Mesenchymal stem cell (in vitro differentiated cells and primary cell): Measurements from ENCODE around the gene COL4A1.
A peak's percentile ranks its signal among the peaks of the same experiment; 100 is the strongest.

Experiments used
- DNase-seq: peaks from one replicate; pipeline ENCODE4 v3.0.0-alpha.2; 2013
- H2AFZ ChIP-seq: one replicate; pipeline ENCODE4 v1.6.1; 2013; ENCODE audit warnings: low read depth, mild to moderate bottlenecking, control low read depth, inconsistent platforms, low read length, moderate library complexity
- H2AK5ac ChIP-seq: 2 replicates; pipeline ENCODE4 v1.6.1; 2013; ENCODE audit warnings: low read length, moderate library complexity, mild to moderate bottlenecking, inconsistent platforms; ENCODE audit not compliant: severe bottlenecking
- H2BK120ac ChIP-seq: one replicate; pipeline ENCODE4 v1.6.1; 2013; ENCODE audit warnings: low read depth, mild to moderate bottlenecking, inconsistent platforms, low read length, moderate library complexity
- H2BK12ac ChIP-seq, 2 experiments: one replicate each; pipeline ENCODE4 v1.6.1; 2013; ENCODE audit warnings: inconsistent platforms in 2 of 2, low read length in 2 of 2, mild to moderate bottlenecking in 2 of 2, moderate library complexity in 2 of 2, control low read depth in 1 of 2
- H2BK15ac ChIP-seq: one replicate; pipeline ENCODE4 v1.6.1; 2013; ENCODE audit warnings: mild to moderate bottlenecking, low read depth, inconsistent platforms; ENCODE audit not compliant: poor library complexity, severe bottlenecking
- H2BK5ac ChIP-seq: 2 replicates; pipeline ENCODE4 v1.6.1; 2013; ENCODE audit warnings: low read depth, mild to moderate bottlenecking, low read length, control low read depth, inconsistent platforms; ENCODE audit not compliant: poor library complexity, severe bottlenecking
- H3K14ac ChIP-seq, 2 experiments: one replicate each; pipeline ENCODE4 v1.6.1; 2013; ENCODE audit warnings: inconsistent platforms in 2 of 2, low read length in 2 of 2, control low read depth in 1 of 2, mild to moderate bottlenecking in 1 of 2, moderate library complexity in 1 of 2
- H3K18ac ChIP-seq, 2 experiments: one replicate each; pipeline ENCODE4 v1.6.1; 2013; ENCODE audit warnings: inconsistent platforms in 2 of 2, low read length in 2 of 2, control low read depth in 1 of 2, low read depth in 1 of 2, mild to moderate bottlenecking in 1 of 2
- H3K23ac ChIP-seq, 2 experiments: one replicate each; pipeline ENCODE4 v1.6.1; 2013; ENCODE audit warnings: inconsistent platforms in 2 of 2, low read length in 2 of 2, mild to moderate bottlenecking in 2 of 2, moderate library complexity in 2 of 2, control low read depth in 1 of 2
- H3K27ac ChIP-seq: 2 replicates; pipeline ENCODE4 v1.5.1; 2013; ENCODE audit warnings: mild to moderate bottlenecking, moderate library complexity, low read length, control low read depth, inconsistent platforms; ENCODE audit not compliant: poor library complexity, severe bottlenecking
- H3K27me3 ChIP-seq, 2 experiments: 2 replicates each; pipeline versions ENCODE4 v1.6.1 to v1.7.0; 2013; ENCODE audit warnings: low read length in 2 of 2, mild to moderate bottlenecking in 2 of 2, moderate library complexity in 2 of 2, control low read depth in 1 of 2, inconsistent platforms in 1 of 2; ENCODE audit not compliant: control insufficient read depth in 1 of 2, insufficient read depth in 1 of 2
- H3K36me3 ChIP-seq, 2 experiments: 2 replicates each; pipeline versions ENCODE4 v1.6.1 to v1.7.0; 2013; ENCODE audit warnings: low read length in 2 of 2, control low read depth in 1 of 2, inconsistent platforms in 1 of 2, low read depth in 1 of 2, mild to moderate bottlenecking in 1 of 2; ENCODE audit not compliant: insufficient read depth in 2 of 2, control insufficient read depth in 1 of 2
- H3K4ac ChIP-seq, 2 experiments: one replicate each; pipeline ENCODE4 v1.6.1; 2013; ENCODE audit warnings: inconsistent platforms in 2 of 2, low read length in 2 of 2, mild to moderate bottlenecking in 2 of 2, moderate library complexity in 2 of 2, control low read depth in 1 of 2, low read depth in 1 of 2
- H3K4me1 ChIP-seq: 2 replicates; pipeline ENCODE4 v1.6.1; 2013; ENCODE audit warnings: low read depth, low read length, control low read depth; ENCODE audit not compliant: control insufficient read depth, insufficient read depth
- H3K4me2 ChIP-seq: 2 replicates; pipeline ENCODE4 v1.6.1; 2013; ENCODE audit warnings: low read length, mild to moderate bottlenecking, inconsistent platforms; ENCODE audit not compliant: poor library complexity, severe bottlenecking
- H3K4me3 ChIP-seq, 2 experiments: 2 replicates each; pipeline versions ENCODE4 v1.5.1 to v1.7.0; 2013; ENCODE audit warnings: low read length in 2 of 2, mild to moderate bottlenecking in 2 of 2, control low read depth in 1 of 2, low read depth in 1 of 2; ENCODE audit not compliant: insufficient read depth in 1 of 2
- H3K79me1 ChIP-seq: replicated peaks from 2 replicates; pipeline ENCODE4 v1.6.1; 2013; ENCODE audit warnings: mild to moderate bottlenecking, control low read depth, low read length, inconsistent platforms; ENCODE audit not compliant: poor library complexity, severe bottlenecking
- H3K9ac ChIP-seq: 2 replicates; pipeline ENCODE4 v1.7.0; 2013; ENCODE audit warnings: mild to moderate bottlenecking, low read length, moderate library complexity
- H3K9me3 ChIP-seq: 2 replicates; pipeline ENCODE4 v1.7.0; 2013; ENCODE audit warnings: mild to moderate bottlenecking, low read length; ENCODE audit not compliant: control insufficient read depth
- H4K8ac ChIP-seq: one replicate; pipeline ENCODE4 v1.6.1; 2013; ENCODE audit warnings: inconsistent platforms, mild to moderate bottlenecking, low read length, moderate library complexity
- H4K91ac ChIP-seq: one replicate; pipeline ENCODE4 v1.6.1; 2013; ENCODE audit warnings: mild to moderate bottlenecking, low read length, inconsistent platforms
- WGBS: methylation state at CpG from one replicate; pipeline ENCODE4 v1.1.7; 2013; ENCODE audit warnings: mixed read lengths; 5-methylcytosine and 5-hydroxymethylcytosine counted together

COL4A1 gene

GRCh38 chr13:110328573-110328972 lies 21.6 kb upstream of the COL4A1 start:
- Histone ChIP-seq H3K36me3 (peaks cover 0 to 25% of the 10 kb centered on the region in 2 experiments), H3K9me3 (no peaks in the 10 kb centered on the region), H3K79me1 (peaks cover 4% of the 10 kb centered on the region), H2AK5ac (peak overlapping the region; percentile 77), H2AFZ (no peak overlapping the region), H3K4me3 (no peak overlapping the region), H3K23ac (no peak overlapping the region), H3K18ac (no peak overlapping the region), H3K27ac (peak overlapping the region; percentile 99), H3K4me1 (peaks cover 52% of the 10 kb centered on the region), H3K27me3 (no peaks in the 10 kb centered on the region), H2BK5ac (peak overlapping the region; percentile 39), H3K4me2 (no peak overlapping the region), H3K9ac (no peak overlapping the region), H4K91ac (no peak overlapping the region), H2BK15ac (no peak overlapping the region), H3K14ac (no peak overlapping the region), H4K8ac (no peak overlapping the region), H2BK120ac (no peak overlapping the region), H2BK12ac (no peak overlapping the region), H3K4ac (no peak overlapping the region)
- DNase-seq = no peak
- WGBS = 87% methylated on average over 10 of the region's 10 CpGs

DNA sequence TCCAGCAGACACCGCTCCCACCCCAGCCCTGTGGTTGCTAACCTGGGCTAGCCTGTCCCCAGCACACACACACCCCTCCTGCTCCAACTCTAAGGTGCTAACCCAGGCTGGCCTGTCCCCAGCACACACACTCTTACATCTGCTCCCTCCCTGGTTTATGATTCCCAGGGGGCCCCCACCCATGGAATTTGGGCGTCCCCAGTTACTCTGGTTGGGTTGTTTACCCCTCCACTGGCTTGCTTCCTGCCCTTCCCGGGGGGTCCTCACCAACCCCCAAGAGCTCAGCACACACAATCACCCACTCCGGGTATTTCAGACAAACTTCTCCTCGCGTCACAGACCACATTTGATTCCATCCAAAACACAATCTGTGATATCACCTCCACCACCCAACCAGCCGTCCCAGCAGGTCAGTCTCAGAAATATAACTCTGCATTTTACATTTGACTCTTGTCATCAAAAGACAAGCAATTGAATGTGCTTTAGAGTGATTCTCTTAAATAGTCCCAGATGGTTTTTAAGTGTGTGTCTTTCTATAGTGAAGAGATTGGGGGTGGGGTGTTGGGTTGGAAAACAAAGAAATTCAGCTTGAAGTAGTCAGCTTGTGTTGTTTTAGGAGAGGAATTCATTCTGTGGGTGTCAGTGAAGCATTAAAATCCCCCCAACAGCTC lies 20.2 kb upstream of the COL4A1 start:
- no peak for DNase-seq
- no peak overlapping the region for H3K4ac ChIP-seq
- 70% methylated on average over 6 of the region's 7 CpGs for WGBS
- no peaks in the 10 kb centered on the region for H3K79me1 ChIP-seq
- no peak overlapping the region for H3K9ac ChIP-seq
- H2BK12ac ChIP-seq = peak overlapping the region in 1 of 2 experiments; percentile 31
- H2BK5ac ChIP-seq = peak overlapping the region; percentile 99
- H3K23ac ChIP-seq = no peak overlapping the region
- H2AK5ac ChIP-seq = peak overlapping the region; percentile 96
- no peak overlapping the region for H3K4me2 ChIP-seq
- H3K18ac ChIP-seq = peak overlapping the region; percentile 48 to 58
- H4K8ac ChIP-seq = no peak overlapping the region
- peak overlapping the region; percentile 99 for H3K27ac ChIP-seq
- no peak overlapping the region for H3K4me3 ChIP-seq
- no peak overlapping the region for H2BK15ac ChIP-seq
- H2AFZ ChIP-seq = no peak overlapping the region
- H4K91ac ChIP-seq = no peak overlapping the region
- peak overlapping the region; percentile 39 for H2BK120ac ChIP-seq
- no peaks in the 10 kb centered on the region for H3K9me3 ChIP-seq
- no peak overlapping the region for H3K14ac ChIP-seq
- peaks cover 0 to 24% of the 10 kb centered on the region in 2 experiments for H3K36me3 ChIP-seq
- no peaks in the 10 kb centered on the region for H3K27me3 ChIP-seq
- peaks cover 52% of the 10 kb centered on the region for H3K4me1 ChIP-seq

DNA sequence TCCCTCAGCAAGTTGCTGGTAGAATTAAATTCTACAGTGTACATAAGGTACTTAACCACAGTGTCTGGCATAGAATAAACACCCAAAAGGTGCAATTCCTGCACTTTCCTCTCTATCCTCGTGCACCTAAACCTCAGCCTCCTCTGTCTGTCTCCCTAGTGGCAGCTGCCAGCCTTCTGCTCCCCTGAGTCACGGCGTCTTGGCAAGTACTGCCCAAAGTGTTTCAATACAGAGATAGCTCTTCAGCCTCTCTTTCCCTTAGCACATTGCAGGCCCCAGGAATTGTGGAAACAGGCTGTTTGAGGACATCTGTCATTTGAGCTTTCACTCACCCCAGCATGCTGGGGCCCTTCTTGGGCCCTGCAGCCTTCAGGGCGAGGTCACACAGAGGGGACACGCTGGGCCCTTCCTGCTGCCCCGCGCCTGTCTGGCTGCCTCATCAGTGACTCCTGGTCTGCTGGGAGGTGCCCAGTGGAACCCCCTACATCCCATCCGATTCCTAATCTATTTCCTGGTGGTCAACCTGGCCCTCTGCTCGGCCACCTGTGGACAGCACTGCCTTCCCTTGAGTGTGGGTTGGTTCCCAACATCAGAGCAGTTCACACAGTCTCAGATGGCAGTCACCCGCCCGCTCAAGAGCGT lies 19.4 kb upstream of the COL4A1 start:
- Histone ChIP-seq H3K23ac (peak overlapping the region in 1 of 2 experiments; percentile 34), H2BK120ac (peak overlapping the region; percentile 24), H3K27ac (peak overlapping the region; percentile 99), H3K36me3 (peaks cover 0 to 27% of the 10 kb centered on the region in 2 experiments), H2BK12ac (peak overlapping the region in 1 of 2 experiments; percentile 71), H3K4me2 (no peak overlapping the region), H2AFZ (no peak overlapping the region), H3K14ac (peak overlapping the region in 1 of 2 experiments; percentile 76), H3K4ac (peak overlapping the region; percentile 64 to 71), H2AK5ac (peak overlapping the region; percentile 100), H3K79me1 (no peaks in the 10 kb centered on the region), H4K8ac (peak overlapping the region; percentile 65), H2BK15ac (no peak overlapping the region), H2BK5ac (peak overlapping the region; percentile 99), H3K4me3 (no peak overlapping the region), H3K4me1 (peaks cover 54% of the 10 kb centered on the region), H3K27me3 (no peaks in the 10 kb centered on the region), H3K9me3 (no peaks in the 10 kb centered on the region), H3K9ac (no peak overlapping the region), H4K91ac (peak overlapping the region; percentile 31), H3K18ac (peak overlapping the region; percentile 18 to 58)
- WGBS = 83% methylated on average over 12 of the region's 12 CpGs
- DNase-seq = no peak

DNA sequence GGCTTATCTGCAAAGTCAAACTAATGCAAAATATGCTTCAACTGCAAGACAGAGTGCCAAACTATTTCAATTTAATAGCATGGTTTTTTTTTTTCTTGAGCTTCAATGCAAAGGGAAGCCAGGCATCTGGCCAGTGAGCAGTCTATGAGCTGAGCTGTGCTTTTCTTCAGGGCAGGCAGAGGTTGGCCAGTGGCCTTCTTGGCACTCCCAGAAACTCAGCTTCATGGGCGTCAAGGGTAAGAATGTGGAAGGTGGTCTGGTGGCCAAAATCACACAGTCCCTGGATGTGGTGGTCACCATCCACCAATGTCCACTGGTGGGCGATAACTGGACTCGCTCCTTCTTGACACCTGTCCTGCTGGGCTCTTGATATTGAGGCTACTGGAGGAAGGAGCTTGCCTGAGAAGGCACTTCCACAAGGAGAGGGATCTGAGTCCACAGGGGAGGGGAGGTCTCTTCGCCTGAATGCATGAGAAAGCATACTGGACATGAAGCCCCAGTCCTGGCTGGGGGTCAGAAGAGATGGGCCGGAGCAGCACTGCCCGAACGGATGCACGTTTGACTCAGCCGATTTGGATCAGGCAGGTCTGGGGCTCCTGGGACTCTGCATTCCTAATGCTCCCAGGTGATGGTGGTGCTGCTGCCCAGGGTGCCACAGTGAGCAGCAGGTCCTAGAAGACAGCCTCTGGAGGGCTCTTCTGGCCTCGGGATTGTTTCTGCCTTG lies 17.2 kb upstream of the COL4A1 start:
- Histone ChIP-seq H2BK15ac (no peak overlapping the region), H2BK5ac (peak overlapping the region; percentile 96), H2BK120ac (no peak overlapping the region), H3K36me3 (peaks cover 0 to 27% of the 10 kb centered on the region in 2 experiments), H3K9ac (no peak overlapping the region), H3K27ac (peak overlapping the region; percentile 98), H3K4me1 (peaks cover 51% of the 10 kb centered on the region), H3K4me3 (no peak overlapping the region), H3K23ac (peak overlapping the region in 1 of 2 experiments; percentile 46), H3K4me2 (no peak overlapping the region), H2BK12ac (no peak overlapping the region), H3K27me3 (no peaks in the 10 kb centered on the region), H2AFZ (no peak overlapping the region), H4K91ac (peak overlapping the region; percentile 34), H3K14ac (no peak overlapping the region), H3K4ac (no peak overlapping the region), H3K9me3 (no peaks in the 10 kb centered on the region), H4K8ac (no peak overlapping the region), H2AK5ac (peak overlapping the region; percentile 99), H3K18ac (no peak overlapping the region), H3K79me1 (no peaks in the 10 kb centered on the region)
- no peak for DNase-seq
- 92% methylated on average over 10 of the region's 10 CpGs for WGBS
